Measurements from ENCODE around the gene BMAL2.
A peak's percentile ranks its signal among the peaks of the same experiment; 100 is the strongest.

The BMAL2 gene, protein sequence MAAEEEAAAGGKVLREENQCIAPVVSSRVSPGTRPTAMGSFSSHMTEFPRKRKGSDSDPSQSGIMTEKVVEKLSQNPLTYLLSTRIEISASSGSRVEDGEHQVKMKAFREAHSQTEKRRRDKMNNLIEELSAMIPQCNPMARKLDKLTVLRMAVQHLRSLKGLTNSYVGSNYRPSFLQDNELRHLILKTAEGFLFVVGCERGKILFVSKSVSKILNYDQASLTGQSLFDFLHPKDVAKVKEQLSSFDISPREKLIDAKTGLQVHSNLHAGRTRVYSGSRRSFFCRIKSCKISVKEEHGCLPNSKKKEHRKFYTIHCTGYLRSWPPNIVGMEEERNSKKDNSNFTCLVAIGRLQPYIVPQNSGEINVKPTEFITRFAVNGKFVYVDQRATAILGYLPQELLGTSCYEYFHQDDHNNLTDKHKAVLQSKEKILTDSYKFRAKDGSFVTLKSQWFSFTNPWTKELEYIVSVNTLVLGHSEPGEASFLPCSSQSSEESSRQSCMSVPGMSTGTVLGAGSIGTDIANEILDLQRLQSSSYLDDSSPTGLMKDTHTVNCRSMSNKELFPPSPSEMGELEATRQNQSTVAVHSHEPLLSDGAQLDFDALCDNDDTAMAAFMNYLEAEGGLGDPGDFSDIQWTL

DNA sequence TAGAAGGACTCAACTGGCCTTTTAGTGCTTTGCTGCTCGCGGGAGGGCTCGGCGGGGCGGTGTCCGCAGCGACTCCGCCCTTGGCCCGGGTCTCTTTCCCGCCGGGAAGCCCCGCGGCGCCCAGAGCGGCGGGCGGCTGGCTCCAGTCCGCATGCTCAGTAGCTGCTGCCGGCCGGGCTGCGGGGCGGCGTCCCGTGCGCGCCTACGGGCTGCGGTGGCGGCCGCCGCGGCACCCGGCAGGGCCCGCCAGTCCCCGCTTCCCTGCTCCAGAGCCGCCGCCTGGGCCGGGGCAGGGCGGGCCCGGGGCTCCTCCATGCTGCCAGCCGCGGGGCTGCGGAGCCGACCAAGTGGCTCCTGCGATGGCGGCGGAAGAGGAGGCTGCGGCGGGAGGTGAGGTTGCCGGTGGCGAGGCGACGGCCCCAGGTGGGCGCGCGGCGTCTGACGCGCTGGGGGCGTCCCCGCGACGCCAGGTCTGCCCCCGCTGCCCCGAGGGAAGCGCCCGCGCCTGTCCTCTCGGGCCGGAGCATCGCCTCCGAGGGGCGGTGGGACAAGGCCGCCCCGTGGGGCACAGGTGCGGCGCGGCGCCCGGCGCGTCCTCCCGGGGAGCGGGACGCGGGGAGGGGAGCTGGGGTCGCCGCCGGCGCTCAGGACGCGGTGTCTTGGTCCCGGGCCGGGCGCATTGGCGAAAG, at the start of gene BMAL2:
BMAL2 (plus strand) TSS at position 123 of the 689 bp plus-strand sequence; CDS start at position 360, 237 bp downstream.
- DNase-seq (ENCODE audit: extremely low read depth in 1 of 2, low read depth in 1 of 2) = peak in 1 of 2 donors; percentile 8

DNA sequence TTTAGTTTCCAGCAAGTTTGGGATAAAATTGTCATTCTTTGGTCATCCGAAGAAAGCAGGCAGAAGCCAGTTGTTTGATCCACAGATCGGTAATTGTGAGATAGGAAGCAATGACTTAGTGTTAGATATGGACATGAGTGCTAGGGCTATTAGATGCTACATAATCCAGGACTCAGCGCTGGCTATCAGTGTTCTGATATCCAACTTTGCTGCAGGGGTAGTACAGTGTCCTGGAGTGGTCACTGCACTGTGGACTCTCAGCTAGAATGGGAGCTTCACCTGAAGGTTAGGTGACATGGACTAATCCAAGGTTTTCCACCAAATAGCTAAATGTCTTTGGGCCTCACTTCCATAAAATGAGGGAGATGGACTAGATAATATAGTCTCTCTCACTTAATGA, 48.6 kb upstream of the BMAL2 start:
- DNase-seq (ENCODE audit: extremely low read depth in 1 of 2, low read depth in 1 of 2) = no peak

DNA sequence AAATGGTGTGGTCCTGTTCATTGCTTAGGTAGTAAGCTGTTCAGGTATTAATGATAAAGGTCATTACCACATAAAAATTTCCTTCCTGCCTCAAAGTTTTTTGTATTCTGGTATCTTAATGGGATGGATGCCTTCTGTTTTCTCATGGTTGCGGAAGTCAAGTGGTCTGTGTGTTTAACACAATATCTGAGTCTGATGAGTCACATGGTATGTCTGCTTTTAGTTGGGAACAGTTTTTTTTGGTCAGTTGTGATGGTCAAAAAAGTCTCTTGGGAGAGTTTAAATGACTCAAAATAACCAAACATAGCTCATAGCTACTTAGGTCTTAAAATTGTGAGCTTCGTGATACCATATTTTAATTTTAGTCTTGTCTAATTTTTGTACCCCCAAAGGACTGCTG, 47.9 kb upstream of the BMAL2 start:
- DNase-seq (ENCODE audit: extremely low read depth in 1 of 2, low read depth in 1 of 2) = no peak

DNA sequence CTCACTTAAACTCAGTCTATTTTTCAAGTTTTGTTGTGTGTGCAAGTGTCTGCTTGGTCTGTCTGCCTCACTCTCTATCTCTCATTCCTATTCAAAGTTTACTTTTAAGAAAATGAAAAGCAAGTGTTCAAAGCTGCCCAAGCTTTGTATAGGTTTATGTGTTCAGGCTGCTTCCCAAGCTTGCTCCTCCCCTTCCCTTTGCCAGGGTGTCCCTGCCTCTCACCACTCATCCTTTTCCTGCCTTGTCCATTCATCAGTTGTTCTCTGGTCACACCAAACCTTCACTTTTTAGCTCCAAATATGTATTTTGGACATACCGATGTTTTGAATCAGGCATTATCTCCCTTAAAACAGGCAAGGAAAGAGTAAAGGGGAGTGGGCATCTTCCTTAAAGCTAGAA, 47.2 kb upstream of the BMAL2 start:
- DNase-seq (ENCODE audit: extremely low read depth in 1 of 2, low read depth in 1 of 2) = no peak

DNA sequence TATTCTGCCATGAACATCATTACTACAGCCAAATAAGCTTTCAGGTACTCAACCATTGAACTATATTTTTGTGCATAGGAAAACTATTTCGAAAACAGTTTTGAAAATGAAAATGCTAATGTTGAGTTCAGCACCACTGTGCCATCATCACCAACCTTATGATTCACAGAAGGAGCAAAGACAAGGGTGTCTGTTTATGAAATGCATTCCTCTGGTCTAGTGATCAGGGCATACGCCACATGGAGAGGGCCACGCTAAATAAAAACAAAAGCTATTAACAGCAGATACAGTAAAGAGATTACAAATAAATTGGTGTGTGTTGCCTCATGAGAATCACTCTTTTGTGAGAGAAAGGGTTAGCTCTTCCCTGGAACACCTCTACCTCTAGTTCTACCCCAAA, 43.2 kb upstream of the BMAL2 start:
- DNase-seq (ENCODE audit: extremely low read depth in 1 of 2, low read depth in 1 of 2) = no peak

DNA sequence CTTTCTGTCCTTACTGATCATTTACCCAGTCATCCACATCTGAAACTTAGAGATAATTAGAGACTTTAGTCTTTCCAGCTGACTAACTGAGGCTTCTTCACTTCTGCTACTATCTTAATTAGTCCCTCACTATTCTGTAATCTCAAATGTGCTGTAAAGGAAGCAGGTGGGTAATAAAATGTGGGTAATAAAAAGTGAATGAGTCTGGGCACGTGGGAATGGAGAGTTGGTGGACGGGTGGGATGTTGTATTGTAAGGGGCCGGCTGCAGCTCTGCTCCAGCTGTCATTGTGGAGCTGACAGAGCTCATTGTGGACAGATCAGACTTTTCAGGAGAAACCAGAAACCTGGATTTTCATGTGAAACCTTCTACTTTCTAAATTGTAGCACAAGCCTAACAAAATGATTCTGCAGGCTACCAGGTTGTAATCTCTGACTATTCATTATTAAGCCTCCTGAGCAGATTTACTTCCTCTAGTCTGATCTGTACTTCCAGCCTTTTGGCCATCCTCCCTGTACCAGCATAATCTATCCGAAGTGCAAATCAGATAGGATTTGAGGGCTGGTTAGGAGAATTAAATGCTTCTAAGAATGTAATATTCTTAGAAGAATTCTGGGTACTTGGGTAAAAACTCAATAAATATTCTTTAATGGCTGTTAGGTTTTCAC, 42.0 kb upstream of the BMAL2 start:
- DNase-seq (ENCODE audit: extremely low read depth in 1 of 2, low read depth in 1 of 2) = no peak

DNA sequence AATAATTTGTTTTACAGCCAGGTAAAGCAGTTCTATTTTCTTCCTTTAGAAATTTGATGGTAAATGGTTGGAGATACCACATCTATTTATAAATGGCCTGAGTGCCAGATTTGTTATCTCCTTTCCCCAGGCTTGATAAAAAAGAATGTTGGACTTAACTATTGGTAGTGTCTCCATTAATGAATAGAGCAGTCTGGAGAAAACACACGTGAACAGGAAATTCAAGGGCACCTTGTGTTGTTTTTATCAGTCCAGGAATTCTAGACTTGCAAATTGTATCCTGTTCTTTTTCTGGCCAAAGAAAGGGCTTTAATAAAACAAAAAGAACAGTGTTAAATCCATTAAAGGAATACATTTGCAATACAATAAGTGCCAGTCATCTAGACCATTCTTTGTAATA, 40.8 kb upstream of the BMAL2 start:
- no peak for DNase-seq (ENCODE audit: extremely low read depth in 1 of 2, low read depth in 1 of 2)

DNA sequence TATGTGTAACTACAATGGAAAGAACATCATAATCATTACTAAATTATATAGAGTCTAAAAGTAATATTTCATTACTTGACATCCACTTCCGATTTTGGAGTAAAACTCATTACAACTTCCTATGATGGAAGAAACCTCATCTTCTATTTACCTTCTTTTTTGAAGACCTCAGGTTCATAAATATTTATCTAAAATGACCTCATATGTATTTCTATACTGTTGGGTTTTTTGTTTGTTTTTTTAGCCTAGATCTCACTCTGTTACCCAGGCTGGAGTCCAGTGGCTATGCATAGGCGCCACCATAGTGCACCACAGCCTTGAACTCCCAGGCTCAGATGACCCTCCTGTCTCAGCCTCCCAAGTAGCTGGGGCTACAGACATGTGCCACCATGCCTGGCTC, 39.9 kb upstream of the BMAL2 start:
- DNase-seq (ENCODE audit: extremely low read depth in 1 of 2, low read depth in 1 of 2) = no peak

DNA sequence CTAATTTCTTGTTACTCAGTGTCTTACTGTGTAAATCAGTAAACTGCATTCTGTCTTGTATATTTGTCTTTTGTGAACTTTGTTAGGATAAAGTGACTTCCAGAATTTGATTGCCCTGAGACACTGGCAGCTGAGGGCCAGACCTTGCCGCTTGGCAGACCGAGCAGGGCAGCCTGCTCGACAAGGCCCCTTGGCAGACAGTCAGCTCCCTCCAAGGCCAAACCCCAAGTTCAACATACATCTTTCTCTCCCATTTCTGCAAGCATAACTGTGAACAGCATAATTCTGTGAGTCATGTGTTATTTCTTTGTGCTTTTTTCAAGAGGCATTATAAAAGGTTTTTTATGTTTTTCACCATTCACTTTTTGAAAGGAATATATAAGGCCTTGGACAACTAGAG, 39.2 kb upstream of the BMAL2 start:
- DNase-seq (ENCODE audit: extremely low read depth in 1 of 2, low read depth in 1 of 2) = no peak

DNA sequence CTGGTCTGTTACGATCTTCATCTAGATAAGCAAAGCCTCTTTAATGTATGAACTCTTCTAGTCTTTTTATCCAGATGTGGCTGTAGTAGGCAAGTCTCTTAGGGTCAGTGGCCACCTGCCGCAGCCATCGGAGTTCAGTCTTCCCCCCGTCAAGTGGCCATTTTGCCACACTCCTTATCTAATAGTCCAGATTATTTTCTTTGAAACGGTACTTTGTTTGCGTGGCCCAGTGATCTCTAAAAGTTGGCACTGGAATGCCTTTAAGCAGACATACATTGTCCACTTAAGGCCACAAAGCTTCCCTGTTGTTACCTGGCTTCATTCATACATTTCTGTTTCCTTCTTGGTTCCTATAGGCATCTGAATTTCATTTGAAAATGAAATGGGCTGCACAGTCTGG, 36.0 kb upstream of the BMAL2 start:
- no peak for DNase-seq (ENCODE audit: extremely low read depth in 1 of 2, low read depth in 1 of 2)

DNA sequence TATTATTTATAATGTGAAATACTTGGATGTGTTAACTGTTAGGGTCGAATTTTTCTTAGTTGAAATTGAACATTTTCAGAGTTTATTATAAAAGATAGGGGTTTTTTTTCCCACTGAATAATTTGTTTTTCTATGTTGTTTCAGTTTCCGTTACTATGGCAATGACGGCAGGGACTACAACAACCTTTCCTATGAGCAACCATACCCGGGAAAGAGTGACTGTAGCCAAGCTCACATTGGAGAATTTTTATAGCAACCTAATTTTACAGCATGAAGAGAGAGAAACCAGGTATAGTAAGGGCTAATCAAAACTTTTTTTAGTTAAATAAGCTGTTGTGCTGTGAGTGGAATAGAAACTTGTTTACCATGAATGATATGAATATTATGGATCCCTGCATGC, 35.1 kb upstream of the BMAL2 start:
- DNase-seq (ENCODE audit: extremely low read depth in 1 of 2, low read depth in 1 of 2) = no peak

DNA sequence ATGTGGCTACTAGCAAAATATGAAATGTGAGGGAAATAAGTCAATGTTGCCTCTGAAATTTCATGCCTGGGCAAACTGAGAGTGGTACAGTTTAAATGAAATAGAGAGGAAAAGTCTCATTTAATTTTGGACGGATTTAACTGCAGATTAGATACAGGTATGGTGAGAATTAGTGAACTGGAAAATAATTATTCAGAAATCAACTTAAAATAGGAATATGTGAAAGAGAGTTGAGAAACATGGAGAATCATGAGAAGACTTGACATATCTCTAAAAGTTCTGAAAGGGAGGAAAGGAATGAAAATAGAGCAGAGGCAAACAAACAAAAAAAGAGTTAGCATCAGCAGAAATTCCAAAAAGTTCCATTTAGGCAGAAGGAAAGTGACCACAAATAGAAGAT, 33.5 kb upstream of the BMAL2 start:
- DNase-seq (ENCODE audit: extremely low read depth in 1 of 2, low read depth in 1 of 2) = no peak

DNA sequence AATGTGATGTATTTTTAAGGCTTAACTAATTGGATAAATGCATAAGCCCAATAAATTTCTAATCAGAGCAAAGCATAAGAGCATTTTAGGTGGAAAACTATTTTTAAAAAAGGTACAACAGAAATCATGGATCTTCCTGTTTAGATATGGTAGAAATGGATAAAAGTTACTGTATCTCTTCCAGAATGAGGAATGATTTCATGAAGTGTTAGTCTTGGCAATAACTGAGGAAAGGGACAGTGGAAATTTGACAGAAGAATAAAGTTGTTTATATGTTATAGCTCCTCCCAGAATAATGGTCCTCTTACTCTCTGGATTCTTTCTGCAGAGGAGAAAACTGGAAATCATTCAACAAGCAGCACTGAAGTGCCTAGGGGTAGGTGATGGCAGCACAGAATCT, 32.4 kb upstream of the BMAL2 start:
- DNase-seq (ENCODE audit: extremely low read depth in 1 of 2, low read depth in 1 of 2) = no peak

DNA sequence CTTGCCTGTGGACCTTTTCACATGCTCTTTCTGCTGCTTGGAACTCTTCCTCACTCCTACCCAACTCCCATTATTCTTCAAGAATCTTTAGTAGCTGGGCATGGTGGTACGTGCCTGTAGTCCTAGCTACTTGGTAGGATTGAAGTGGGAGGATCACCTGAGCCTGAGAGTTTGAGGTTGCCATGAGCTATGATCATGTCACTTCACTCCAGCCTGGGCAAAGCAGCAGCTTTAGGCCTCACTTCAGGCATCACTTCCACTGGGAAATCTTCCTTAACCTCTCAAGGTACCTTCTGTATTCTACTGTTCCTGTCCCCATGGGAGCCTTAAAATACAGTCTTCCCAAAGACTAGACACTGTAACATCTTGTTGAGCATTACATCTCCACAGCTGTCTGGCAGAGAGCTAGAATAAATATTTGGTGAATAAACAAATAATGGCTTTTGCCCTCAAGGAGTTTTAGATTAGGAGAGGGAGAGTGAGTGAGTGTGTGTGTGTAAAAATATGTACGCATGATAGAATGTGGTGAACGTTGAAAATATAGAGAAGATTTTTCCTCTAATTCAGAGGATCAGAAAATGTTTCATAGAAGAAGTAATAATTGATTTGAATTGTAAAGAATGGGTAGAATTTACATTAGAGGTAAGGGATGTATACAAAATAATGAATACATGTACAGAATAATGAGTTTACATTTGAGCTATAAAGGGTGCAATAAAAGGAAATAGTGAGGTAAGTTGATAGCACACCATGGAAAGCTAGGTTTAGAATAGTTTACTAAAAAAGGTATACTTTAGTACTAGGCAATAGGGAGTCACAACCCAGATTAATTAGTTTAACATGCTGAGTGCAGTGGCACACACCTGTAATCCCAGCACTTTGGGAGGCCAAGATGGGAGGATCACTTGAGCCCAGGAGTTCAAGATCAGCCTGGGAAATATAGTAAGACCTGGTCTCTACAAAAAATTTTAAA, 29.2 kb upstream of the BMAL2 start:
- DNase-seq (ENCODE audit: extremely low read depth in 1 of 2, low read depth in 1 of 2) = no peak

DNA sequence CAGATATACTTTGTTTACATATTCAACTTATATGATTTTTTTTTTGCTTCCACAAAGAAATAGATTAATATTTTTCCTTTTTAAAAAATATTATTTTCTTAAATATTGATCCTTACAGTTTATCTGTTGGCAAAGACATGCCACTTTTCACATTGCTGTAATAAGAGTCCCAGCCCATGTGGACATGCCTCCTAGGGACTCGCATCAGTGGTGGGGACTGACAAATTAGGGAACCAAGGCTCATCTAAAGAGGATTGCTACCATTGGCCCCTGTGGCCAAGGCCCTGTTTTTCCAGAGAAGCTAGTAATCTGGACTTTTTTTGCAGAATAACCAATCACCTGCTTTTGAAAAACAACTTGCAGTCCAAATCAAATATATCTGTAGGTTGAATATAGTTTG, 27.8 kb upstream of the BMAL2 start:
- no peak for DNase-seq (ENCODE audit: extremely low read depth in 1 of 2, low read depth in 1 of 2)

DNA sequence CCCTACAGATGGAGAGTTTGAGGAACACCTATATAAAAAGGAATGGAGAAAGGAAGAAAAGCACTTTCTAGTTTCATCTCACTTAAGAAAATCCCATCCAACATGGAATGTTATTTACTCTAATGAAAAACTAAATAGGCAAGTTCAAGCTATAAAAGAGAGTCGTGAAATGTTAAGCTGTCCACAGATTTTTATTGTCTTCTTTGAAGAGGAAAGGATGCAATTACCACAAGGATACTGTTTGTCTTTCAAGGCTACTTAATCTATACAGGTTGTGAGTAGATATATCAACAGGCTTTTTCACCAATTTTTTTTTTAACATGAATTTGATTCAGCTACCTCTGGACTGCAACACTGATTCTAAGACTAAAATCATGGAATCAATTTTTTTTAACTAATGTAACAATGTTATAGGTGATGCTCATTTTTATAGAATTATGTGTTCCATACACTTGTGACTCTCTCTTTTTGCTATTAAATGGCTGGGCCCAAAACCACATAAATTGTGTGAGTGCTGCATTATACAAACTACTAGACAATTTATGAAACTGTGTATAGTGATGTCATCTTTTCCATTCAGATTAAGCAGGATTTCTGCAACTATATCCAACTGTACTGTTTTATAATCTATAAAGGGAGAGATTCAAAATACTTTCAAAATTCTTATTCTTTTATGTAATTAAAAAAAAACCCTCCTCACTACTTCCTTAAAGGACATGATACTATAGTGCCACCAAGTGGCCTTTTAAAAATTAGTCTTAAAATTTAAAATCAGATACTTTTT, 26.8 kb upstream of the BMAL2 start:
- no peak for DNase-seq (ENCODE audit: extremely low read depth in 1 of 2, low read depth in 1 of 2)

DNA sequence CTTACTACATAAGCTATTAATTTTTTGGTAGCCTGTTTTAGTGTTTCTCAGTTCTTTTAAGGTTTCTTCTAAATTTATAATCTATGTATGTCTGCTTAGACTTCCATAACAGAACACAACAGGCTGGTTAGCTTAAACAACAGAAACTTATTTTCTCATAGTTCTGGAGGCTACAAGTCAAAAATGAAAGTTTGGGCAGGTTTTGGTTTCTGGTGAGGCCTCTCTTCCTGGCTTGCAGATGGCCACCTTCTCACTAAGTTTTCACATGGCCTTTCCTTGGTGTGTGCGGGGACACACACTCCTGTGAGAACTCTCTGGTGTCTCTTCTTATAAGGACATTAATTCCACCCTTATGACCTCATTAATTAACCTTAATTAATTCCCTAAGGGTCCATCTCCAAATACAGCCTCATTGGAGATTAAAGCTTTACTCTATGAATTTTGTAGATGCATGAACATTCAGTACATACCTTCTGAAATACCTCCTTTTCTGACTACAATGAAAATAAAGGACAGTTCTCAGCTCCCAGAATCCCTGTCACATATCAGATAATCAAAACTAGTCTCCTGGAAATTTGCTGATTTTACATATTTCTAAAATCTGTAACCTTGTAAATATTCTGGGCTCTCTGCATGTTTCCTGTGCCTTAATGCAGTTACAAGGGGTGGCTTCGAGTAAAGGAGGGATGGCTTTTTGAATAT, 23.2 kb upstream of the BMAL2 start:
- no peak for DNase-seq (ENCODE audit: extremely low read depth in 1 of 2, low read depth in 1 of 2)

DNA sequence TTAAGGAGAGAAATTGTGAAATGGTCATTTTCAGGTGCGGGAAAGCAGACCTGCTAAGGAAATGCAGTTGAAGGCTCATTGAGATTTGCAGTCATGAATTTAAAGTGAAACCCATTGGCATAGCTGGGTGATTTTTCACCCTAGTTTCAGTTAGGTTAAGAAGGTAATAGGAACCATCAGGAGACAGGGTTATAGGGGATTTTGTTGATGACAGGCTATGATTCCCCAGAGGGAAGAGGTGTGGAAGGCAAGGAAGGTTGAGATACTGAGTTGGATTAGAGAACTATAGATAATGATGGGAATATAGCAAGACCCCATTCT, 22.7 kb upstream of the BMAL2 start:
- no peak for DNase-seq (ENCODE audit: extremely low read depth in 1 of 2, low read depth in 1 of 2)

DNA sequence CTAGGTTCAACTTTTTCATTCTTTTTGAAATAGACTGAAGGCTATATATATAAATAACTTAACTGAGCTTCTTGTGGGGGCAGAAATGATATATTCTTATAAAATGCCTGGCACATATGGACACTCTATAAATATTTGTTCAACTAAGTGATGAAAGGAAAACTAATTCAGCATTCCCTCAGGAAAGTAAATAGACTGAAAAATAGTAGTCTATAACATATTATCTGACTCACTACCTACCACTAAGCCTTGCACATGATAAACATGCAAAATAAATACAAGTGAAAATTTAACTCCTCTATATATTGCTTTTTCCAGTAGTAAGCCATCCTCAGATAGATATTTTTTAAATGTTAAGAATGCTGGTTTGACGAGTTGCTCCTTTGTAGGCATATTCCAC, 15.7 kb upstream of the BMAL2 start:
- no peak for DNase-seq (ENCODE audit: extremely low read depth in 1 of 2, low read depth in 1 of 2)

All from activated CD8-positive, alpha-beta memory T cell treated with anti-CD3 and anti-CD28 coated beads for 1 hour (primary cell).